Bone marrow (tissue), 2 donors: ENCODE data around the gene SETMAR.
"Not testable (repeated sequence)": the region's sequence is repeated elsewhere in the genome, so short reads cannot be mapped to it uniquely, and the experiment has no call there.

Experiments used
- DNase-seq, 2 donors: peaks; one replicate each; lab custom pipeline; 2025; lab: John Stamatoyannopoulos, UW

The SETMAR gene

DNA sequence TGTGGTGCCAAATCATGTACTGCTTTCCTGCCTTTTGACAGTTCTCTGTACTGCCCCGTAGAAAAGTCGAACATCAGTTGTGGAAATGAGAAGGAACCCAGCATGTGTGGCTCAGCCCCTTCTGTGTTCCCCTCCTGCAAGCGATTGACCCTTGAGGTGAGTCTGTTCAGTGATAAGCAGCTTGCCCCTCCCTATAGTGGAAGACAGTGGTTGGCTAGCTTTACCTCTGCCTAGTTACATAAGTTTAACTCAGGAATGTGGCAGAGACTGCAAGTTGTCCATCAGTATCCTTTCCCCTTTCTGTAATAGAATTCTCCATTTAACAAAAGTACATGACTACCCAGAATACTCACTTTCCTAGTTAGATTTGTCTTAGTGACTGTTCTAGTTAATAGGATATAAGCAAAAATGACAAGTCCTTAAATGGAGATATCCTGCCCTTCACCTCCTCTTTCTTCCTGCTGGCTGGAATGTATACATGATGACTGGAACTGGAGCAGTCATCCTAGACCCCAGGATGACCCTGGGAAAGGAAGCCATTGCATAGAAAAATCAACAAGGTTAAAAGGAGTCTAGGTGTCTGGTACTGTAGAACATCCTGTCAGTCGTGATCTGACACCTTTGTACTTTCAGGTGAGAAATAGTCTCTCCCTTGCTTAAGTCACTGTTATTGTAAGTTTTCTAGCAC, 10.6 kb downstream of the SETMAR start:
- DNase-seq: no peak

GRCh38 chr3:4314688-4315087, 11.5 kb downstream of the SETMAR start:
- no peak for DNase-seq

GRCh38 chr3:4320096-4320911, 17.1 kb downstream of the SETMAR start:
- no peak for DNase-seq

GRCh38 chr3:4321732-4322131, 18.6 kb downstream of the SETMAR start:
- no peak for DNase-seq

DNA sequence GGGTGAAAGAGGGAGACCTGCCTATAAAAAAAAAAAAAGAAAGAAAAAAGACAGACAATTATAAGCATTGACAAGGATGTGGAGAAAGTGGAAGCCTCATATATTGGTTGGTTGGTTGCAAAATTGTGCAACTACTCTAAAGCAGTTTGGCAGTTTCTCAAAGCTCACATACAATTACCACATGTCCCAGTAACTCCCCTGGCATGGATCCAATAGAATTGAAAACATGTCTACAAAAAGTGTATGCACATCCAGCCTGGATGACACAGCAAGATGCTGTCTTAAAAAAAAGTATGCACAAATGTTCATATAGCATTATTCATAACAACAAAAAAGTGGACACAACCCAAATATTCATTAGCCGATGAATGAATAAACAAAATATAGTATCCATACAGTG, 19.5 kb downstream of the SETMAR start:
- peak in 1 of 2 donors; percentile 66 for DNase-seq

GRCh38 chr3:4323246-4324027, 20.3 kb downstream of the SETMAR start:
- DNase-seq: no peak

DNA sequence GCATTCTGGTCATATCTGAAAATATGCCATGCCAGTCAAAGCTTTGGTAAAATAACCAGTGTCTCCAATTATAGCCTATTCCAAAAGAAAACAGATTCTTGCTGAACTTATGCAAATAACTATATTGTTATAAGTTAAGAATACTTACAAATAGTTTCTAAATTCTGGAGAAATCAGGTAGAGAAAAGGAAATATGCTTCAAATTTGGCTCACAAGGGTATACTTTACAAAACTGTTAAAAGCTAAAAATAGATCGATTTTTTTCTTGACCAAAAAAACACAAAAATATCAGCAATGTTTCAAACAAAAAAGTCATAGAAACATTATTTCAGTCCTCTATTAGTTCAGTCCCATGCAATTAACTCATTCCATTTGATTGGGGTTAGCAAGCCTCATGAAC, 23.7 kb downstream of the SETMAR start:
- no peak for DNase-seq

- not testable (repeated sequence) for DNase-seq
Observed at GRCh38 chr3:4329806-4330205, 26.6 kb downstream of the SETMAR start.

DNA sequence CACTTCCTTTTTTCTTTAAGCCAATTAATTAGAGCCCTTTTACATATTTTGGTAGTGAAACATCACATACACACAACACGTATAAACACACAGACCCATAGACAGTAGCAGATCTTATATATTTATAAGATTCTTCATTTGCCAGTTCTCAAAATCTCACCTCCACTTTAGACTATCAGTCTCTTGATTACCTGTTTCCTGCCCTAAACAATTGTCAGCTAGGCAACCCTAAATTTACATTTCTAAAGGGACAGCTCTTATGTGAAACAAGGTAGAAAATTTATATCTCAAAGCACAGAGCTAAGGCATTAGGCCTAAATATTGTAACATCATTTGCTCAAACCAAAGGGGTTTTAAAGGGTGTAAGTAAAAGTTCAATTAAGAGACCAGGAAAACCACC, 28.9 kb downstream of the SETMAR start:
- no peak for DNase-seq

DNA sequence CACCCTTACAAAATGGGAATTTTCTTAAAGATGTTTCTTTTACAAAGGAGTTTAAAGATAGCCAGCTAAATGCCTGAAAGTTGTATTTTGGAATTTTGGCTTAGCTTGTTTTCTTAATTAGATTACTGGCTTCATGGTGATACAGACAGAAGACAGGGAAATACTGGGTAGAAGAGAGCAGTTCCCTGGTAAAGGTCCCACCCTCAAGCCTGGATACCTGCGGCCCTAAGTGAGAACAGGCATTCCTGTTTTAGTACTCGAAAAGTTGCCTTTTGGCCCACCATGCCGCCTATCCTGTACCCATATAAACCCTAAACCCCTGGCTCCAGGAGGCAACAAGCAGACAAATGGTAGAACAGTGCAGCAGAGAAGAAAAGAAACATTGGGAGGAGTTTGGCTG, 29.4 kb downstream of the SETMAR start:
- no peak for DNase-seq

GRCh38 chr3:4332991-4333390, 29.8 kb downstream of the SETMAR start:
- no peak for DNase-seq

- DNase-seq: no peak
Observed at GRCh38 chr3:4334548-4334947, 31.4 kb downstream of the SETMAR start.

DNA sequence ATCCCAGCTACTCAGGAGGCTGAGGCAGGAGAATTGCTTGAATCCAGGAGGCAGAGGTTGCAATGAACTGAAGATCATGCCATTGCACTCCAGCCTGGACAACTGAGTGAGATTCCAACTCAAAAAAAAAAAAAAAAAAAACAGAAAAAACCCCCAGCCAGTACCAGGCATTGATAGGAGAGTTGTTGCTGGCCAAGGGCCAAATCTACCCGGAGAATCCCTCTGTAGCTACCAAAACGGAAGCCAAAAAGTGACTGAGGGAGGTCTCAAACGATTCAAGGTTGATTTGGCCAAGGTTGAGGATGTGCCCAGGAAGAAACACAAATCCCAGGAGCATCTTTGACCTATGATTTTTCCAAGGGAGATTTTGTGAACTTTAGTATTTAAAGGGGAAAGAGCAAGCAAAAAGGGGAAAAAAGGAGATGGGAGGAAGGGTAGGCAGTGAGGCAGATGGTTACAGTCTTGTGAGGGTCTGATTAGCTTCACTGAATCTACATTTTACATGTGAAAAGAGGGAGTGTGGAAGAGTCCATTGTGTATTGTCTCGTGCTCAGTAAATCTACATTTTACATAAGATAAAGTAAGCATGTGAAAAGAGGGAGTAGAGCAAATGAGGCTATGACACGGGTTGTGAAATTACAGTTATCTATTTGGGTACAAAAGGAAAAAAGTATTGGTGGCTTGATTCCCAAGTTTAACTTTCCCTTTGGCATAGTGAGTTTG, 32.8 kb downstream of the SETMAR start:
- no peak for DNase-seq

DNA sequence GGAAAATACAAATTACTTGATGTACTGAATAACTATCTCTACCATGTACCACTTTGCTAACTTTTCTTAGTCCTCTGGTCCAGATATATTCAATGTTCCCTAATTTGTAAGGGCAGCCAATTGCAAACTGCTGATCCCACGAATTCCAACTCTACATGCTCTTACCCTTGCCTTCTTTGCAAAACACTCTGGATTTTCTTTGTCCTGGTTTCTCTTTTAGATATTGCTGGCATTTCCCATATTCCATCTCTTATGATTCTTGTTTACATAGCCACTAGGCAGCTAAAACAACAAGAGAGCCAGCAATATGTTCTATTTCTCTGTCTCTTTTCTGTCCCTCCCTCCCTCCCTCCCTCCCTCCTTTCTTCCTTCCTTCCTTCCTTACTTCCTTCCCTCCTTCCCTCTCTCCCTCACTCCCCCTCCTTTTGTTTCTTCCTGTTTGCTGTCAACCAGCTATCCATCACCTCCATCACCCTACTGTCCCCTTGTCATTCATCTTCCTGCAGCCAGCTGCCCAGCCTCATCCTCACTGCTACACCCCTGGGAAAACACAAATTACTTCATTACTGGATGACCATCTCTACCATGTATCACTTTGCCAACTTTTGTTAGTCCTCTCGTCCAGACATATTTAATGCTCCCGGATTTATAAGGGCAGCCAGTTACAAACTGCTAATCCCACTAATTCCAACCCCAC, 33.8 kb downstream of the SETMAR start:
- DNase-seq: no peak

DNA sequence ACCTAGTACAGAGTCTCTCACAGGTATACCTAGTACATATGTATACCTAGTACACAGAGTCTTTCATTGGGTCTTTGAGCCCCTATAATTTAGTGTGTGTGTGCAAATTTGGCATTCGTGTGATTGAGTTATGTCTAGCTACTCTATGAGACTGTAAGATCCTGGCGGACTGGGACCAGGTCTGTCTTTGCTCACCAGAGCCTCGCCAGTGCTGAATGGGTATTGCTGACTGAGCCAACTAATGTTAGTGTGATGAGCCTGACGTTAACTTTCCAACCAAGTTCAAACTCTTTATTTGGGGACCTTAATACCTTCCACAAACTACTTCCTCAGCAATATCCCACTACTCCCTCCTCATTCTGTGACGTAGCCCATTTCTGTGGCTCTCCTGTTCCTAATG, 35.6 kb downstream of the SETMAR start:
- DNase-seq: no peak

DNA sequence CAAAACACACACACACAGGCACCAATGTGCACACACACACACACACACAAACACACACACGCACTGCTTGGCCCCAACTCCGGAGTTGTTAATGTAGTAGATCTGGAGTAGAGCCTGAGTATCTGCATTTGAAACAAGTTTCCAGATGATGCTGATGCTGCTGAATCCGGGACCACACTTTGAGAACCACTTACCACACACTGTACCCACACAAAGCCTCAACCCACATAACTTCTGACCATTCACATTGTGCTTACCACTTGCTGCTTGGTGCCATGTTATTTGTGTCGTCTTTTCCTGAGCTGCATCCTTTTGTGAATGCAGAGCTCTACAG, 36.9 kb downstream of the SETMAR start:
- no peak for DNase-seq

- peak in 1 of 2 donors; percentile 80 for DNase-seq
Observed at GRCh38 chr3:4340411-4341335, 37.5 kb downstream of the SETMAR start.

GRCh38 chr3:4341336-4341675, 38.1 kb downstream of the SETMAR start:
- no peak for DNase-seq

DNA sequence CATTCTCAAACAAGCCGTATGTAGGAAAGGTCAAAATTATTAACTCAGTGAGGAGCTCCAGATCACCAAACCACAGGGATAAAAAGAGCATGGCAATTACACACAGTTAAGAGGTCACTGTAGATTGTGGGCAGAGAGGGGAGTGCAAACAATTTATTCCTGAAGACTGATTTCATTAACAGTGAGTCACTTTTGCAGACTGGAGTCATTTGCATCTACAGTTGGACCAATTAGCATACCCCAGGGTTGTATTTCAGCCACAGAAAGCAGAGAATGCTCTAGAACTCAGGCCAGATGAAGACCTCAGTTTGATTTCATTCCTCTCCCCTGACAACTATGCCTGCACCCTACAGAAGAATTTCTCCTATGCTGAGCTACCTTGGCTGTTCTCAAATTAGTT, 40.1 kb downstream of the SETMAR start:
- no peak for DNase-seq

GRCh38 chr3:4350789-4351163, 47.6 kb downstream of the SETMAR start:
- DNase-seq: peak in 1 of 2 donors; percentile 88
